Right lobe of liver (tissue), 4 donors: ENCODE results near the gene ARPC5.

ENCODE experiments used
- POLR2A ChIP-seq: fragments of 450-650 bp; IDR thresholded peaks from one replicate; pipeline ENCODE4 v1.6.1; 2017; ENCODE audit warnings: antibody characterized with exemption, mild to moderate bottlenecking
- TF ChIP-seq, protein P1 (sequence below), 4 donors: fragments of 200-600 bp in 3 of 4; fragments of 450-650 bp in 1 of 4; IDR thresholded peaks; one replicate each; pipeline versions ENCODE4 v1.5.1 to v1.8.0; 2016 to 2022; ENCODE audit warnings: antibody characterized with exemption in 4 of 4, mild to moderate bottlenecking in 2 of 4
- donor health status: DM: no; HTN: no; CAD: no.
- donor health status: DM: no; HTN: no; CAD: no.
- donor health status: DM: no; HTN: yes; CAD: no.

DNA sequence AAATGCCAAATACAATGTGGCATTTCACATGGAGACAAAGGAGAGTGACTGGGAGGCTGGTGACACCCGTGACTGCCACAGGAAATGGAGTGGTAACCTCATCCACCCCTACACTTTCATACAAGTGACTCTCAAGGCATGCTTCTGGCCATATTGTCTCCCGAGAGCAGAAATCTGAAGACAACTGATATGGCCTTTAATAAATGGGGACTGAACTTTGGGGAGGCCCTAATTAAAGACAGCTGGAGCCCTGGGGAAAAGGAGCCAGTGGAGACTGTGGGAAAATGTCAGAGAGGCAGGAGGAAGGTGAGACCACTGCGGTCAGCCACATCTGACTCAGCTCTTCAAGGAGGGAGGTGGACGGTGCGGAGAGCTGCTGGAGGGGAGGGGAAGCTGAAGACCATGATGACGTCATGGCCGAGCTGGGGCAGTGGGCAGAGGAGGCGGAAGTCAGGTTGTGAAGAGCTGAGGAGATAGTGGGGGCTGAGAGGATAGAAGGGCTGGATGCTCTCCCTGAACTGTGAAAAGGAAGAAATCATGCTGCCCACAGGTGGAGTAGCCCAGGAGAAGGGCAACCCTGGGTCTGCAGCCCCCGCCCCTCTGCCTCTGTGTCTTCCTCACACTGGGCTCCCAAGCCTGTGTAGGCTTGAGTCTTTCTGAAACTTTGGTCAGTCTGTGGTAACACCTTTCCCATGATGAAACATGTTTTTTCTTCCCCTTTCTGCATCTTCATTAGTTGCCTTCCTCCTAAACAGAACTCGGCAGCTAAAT is 31.4 kb downstream of the ARPC5 start:
- TF ChIP-seq, protein P1, sequence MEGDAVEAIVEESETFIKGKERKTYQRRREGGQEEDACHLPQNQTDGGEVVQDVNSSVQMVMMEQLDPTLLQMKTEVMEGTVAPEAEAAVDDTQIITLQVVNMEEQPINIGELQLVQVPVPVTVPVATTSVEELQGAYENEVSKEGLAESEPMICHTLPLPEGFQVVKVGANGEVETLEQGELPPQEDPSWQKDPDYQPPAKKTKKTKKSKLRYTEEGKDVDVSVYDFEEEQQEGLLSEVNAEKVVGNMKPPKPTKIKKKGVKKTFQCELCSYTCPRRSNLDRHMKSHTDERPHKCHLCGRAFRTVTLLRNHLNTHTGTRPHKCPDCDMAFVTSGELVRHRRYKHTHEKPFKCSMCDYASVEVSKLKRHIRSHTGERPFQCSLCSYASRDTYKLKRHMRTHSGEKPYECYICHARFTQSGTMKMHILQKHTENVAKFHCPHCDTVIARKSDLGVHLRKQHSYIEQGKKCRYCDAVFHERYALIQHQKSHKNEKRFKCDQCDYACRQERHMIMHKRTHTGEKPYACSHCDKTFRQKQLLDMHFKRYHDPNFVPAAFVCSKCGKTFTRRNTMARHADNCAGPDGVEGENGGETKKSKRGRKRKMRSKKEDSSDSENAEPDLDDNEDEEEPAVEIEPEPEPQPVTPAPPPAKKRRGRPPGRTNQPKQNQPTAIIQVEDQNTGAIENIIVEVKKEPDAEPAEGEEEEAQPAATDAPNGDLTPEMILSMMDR (IDR thresholded peaks at IDR 0.05) = no peak
- TF ChIP-seq POLR2A = no peak
